H1 (cell line): ENCODE measurements around the gene TEF. TPM values are rescaled to one million over a fixed set of nuclear protein-coding genes. Genes with fewer than 3 reads are reported as not detected.

Source experiments
- CTCF ChIA-PET: fragments of 300-600 bp; sonication (Branson Sonifier 250); formaldehyde crosslinking; loops from one replicate; lab custom pipeline; 2021; ENCODE audit not compliant: partially characterized antibody; lab: Charles Lee
- POLR2A ChIA-PET: fragments of 300-600 bp; sonication (Branson Sonifier 250); formaldehyde crosslinking; loops from one replicate; lab custom pipeline; 2021; ENCODE audit warnings: inconsistent platforms; ENCODE audit not compliant: partially characterized antibody; lab: Charles Lee
- DNase-seq, 2 experiments: peaks; one replicate each; pipeline versions ENCODE4 v3.0.0 to v3.0.0-alpha.2; 2010 to 2022; ENCODE audit warnings: low spot score in 2 of 2, low read depth in 1 of 2, mixed read lengths in 1 of 2
- FAIRE-seq: peaks from 2 replicates; lab custom pipeline; 2011; peaks lifted over from hg19 to GRCh38; lab: Jason Lieb, UNC
- H2AFZ ChIP-seq: 2 replicates; pipeline ENCODE4 v1.8.1; 2012; ENCODE audit warnings: low read length, inconsistent platforms
- H2AK5ac ChIP-seq: 2 replicates; pipeline ENCODE4 v1.6.1; 2013; ENCODE audit warnings: low read depth, low read length
- H2BK120ac ChIP-seq: replicated peaks from 2 replicates; pipeline ENCODE3; 2013; ENCODE audit warnings: low read depth, low read length, inconsistent platforms
- H2BK12ac ChIP-seq: 2 replicates; pipeline ENCODE4 v1.6.1; 2013; ENCODE audit warnings: low read depth, low read length
- H2BK15ac ChIP-seq: 2 replicates; pipeline ENCODE4 v1.6.1; 2013; ENCODE audit warnings: low read length
- H2BK20ac ChIP-seq: 2 replicates; pipeline ENCODE4 v1.6.1; 2013; ENCODE audit warnings: low read length
- H2BK5ac ChIP-seq: 2 replicates; pipeline ENCODE4 v1.6.1; 2013; ENCODE audit warnings: low read depth, low read length
- H3K14ac ChIP-seq: 2 replicates; pipeline ENCODE4 v1.6.1; 2013; ENCODE audit warnings: inconsistent platforms; ENCODE audit not compliant: insufficient read length
- H3K18ac ChIP-seq: 2 replicates; pipeline ENCODE4 v1.6.1; 2013; ENCODE audit warnings: low read length; ENCODE audit errors: extremely low read depth
- H3K23ac ChIP-seq: 2 replicates; pipeline ENCODE4 v1.6.1; 2013; ENCODE audit warnings: inconsistent platforms; ENCODE audit not compliant: insufficient read length
- H3K23me2 ChIP-seq: 2 replicates; pipeline ENCODE4 v1.6.1; 2013; ENCODE audit warnings: low read depth, low read length
- H3K27ac ChIP-seq: 2 replicates; pipeline ENCODE4 v1.6.1; 2011; ENCODE audit warnings: low read depth, low read length, inconsistent platforms
- H3K27me3 ChIP-seq, 4 experiments: replicated peaks in 1 of 4; 1 replicate in 1 of 4; 2 replicates in 3 of 4; pipeline versions ENCODE4 v1.6.1 to v1.8.1; 2011 to 2013; ENCODE audit warnings: low read length in 3 of 4, mild to moderate bottlenecking in 3 of 4, inconsistent platforms in 2 of 4, mixed read lengths in 2 of 4, moderate library complexity in 1 of 4; ENCODE audit not compliant: control insufficient read depth in 3 of 4, insufficient read depth in 3 of 4; ENCODE audit errors: extremely low read depth in 1 of 4
- H3K36me3 ChIP-seq, 4 experiments: 2 replicates each; pipeline versions ENCODE4 v1.6.1 to v1.8.1; 2011 to 2013; ENCODE audit warnings: mild to moderate bottlenecking in 4 of 4, low read length in 3 of 4, moderate library complexity in 2 of 4, control low read depth in 1 of 4, inconsistent platforms in 1 of 4; ENCODE audit not compliant: insufficient read depth in 4 of 4, control insufficient read depth in 2 of 4
- H3K4ac ChIP-seq: replicated peaks from 2 replicates; pipeline ENCODE3; 2013; ENCODE audit warnings: low read length, low read depth, mixed read lengths, inconsistent platforms; ENCODE audit not compliant: insufficient read length
- H3K4me1 ChIP-seq, 4 experiments: replicated peaks in 1 of 4; 1 replicate in 1 of 4; 2 replicates in 3 of 4; pipeline versions ENCODE4 v1.6.1 to v1.8.1; 2011 to 2013; ENCODE audit warnings: low read length in 3 of 4, inconsistent platforms in 2 of 4, mixed read lengths in 1 of 4; ENCODE audit not compliant: insufficient read depth in 4 of 4, control insufficient read depth in 3 of 4
- H3K4me2 ChIP-seq, 2 experiments: 2 replicates each; pipeline versions ENCODE4 v1.6.1 to v1.8.1; 2011 to 2013; ENCODE audit warnings: low read depth in 2 of 2, low read length in 2 of 2, control low read depth in 1 of 2, inconsistent platforms in 1 of 2, mild to moderate bottlenecking in 1 of 2; ENCODE audit not compliant: insufficient read depth in 1 of 2
- H3K4me3 ChIP-seq, 4 experiments: fragments of 200-600, 300-600 bp in 1 of 4; sonication (generic), shearing (Covaris generic), sonication (Bioruptor Twin) in 1 of 4; 2 replicates each; pipeline versions ENCODE4 v1.5.1 to v1.8.1; 2011 to 2016; ENCODE audit warnings: low read length in 4 of 4, low read depth in 3 of 4, control low read depth in 2 of 4, inconsistent platforms in 2 of 4, mild to moderate bottlenecking in 2 of 4, mixed read lengths in 1 of 4, moderate library complexity in 1 of 4; ENCODE audit not compliant: insufficient read depth in 2 of 4; ENCODE audit errors: extremely low read depth in 1 of 4
- H3K56ac ChIP-seq: replicated peaks from 2 replicates; pipeline ENCODE3; 2013; ENCODE audit warnings: low read depth, mild to moderate bottlenecking, mixed read lengths, low read length, inconsistent platforms; ENCODE audit not compliant: insufficient read length
- H3K79me1 ChIP-seq: 2 replicates; pipeline ENCODE4 v1.6.1; 2013; ENCODE audit warnings: low read depth, low read length, control low read depth
- H3K79me2 ChIP-seq, 2 experiments: 2 replicates each; pipeline versions ENCODE4 v1.6.1 to v1.8.1; 2012 to 2013; ENCODE audit warnings: low read length in 2 of 2, mild to moderate bottlenecking in 2 of 2, inconsistent platforms in 1 of 2; ENCODE audit not compliant: insufficient read depth in 2 of 2, control insufficient read depth in 1 of 2
- H3K9ac ChIP-seq, 4 experiments: replicated peaks in 1 of 4; 1 replicate in 1 of 4; 2 replicates in 3 of 4; pipeline versions ENCODE4 v1.6.1 to v1.8.1; 2011 to 2013; ENCODE audit warnings: low read depth in 3 of 4, low read length in 3 of 4, control low read depth in 2 of 4, mild to moderate bottlenecking in 2 of 4, moderate library complexity in 2 of 4, inconsistent platforms in 1 of 4; ENCODE audit errors: extremely low read depth in 1 of 4
- H3K9me3 ChIP-seq, 2 experiments: 2 replicates each; pipeline versions ENCODE4 v1.6.1 to v1.8.1; 2012 to 2013; ENCODE audit warnings: mild to moderate bottlenecking in 2 of 2, moderate library complexity in 2 of 2, control low read depth in 1 of 2, inconsistent platforms in 1 of 2, low read depth in 1 of 2, low read length in 1 of 2, mixed read lengths in 1 of 2; ENCODE audit not compliant: insufficient read depth in 2 of 2
- H4K20me1 ChIP-seq, 2 experiments: replicated peaks in 1 of 2; 2 replicates each; pipeline versions ENCODE3 to v1.8.1; 2011 to 2013; ENCODE audit warnings: inconsistent platforms in 2 of 2, low read length in 2 of 2, mild to moderate bottlenecking in 1 of 2; ENCODE audit not compliant: insufficient read depth in 2 of 2, control insufficient read depth in 1 of 2
- H4K5ac ChIP-seq: 2 replicates; pipeline ENCODE4 v1.6.1; 2013; ENCODE audit warnings: low read length, low read depth, mixed read lengths, inconsistent platforms; ENCODE audit not compliant: insufficient read length
- H4K8ac ChIP-seq: 2 replicates; pipeline ENCODE4 v1.8.0; 2013; ENCODE audit warnings: mild to moderate bottlenecking, moderate library complexity, low read length, inconsistent platforms; ENCODE audit not compliant: insufficient read depth; ENCODE audit errors: extremely low read depth
- H4K91ac ChIP-seq: replicated peaks from 2 replicates; pipeline ENCODE3; 2013; ENCODE audit warnings: low read length, mixed read lengths, inconsistent platforms; ENCODE audit not compliant: insufficient read length
- ATF2 ChIP-seq: IDR thresholded peaks from 2 replicates; pipeline ENCODE4 v1.6.1; 2012; ENCODE audit warnings: low read length, inconsistent platforms
- ATF3 ChIP-seq: IDR thresholded peaks from 2 replicates; pipeline ENCODE4 v1.6.1; 2011; ENCODE audit warnings: low read depth, mild to moderate bottlenecking, low read length; ENCODE audit not compliant: insufficient read depth
- BACH1 ChIP-seq: IDR thresholded peaks from 2 replicates; pipeline ENCODE4 v1.6.1; 2012; ENCODE audit warnings: low read length, improper control_type of control experiment
- BCL11A ChIP-seq, 2 experiments: IDR thresholded peaks; one replicate each; pipeline ENCODE4 v1.6.1; 2011; ENCODE audit warnings: low read depth in 2 of 2, low read length in 2 of 2, mild to moderate bottlenecking in 2 of 2
- CBX8 ChIP-seq: fragments of 300-800, 300-1000 bp; sonication (generic); IDR thresholded peaks from 2 replicates; pipeline ENCODE4 v1.7.1; 2016; ENCODE audit warnings: low read depth, low read length, borderline replicate concordance
- CEBPB ChIP-seq: IDR thresholded peaks from 2 replicates; pipeline ENCODE4 v1.6.1; 2012; ENCODE audit warnings: low read depth, low read length
- EGR1 ChIP-seq: IDR thresholded peaks from 2 replicates; pipeline ENCODE4 v1.6.1; 2011; ENCODE audit warnings: low read depth, low read length, borderline replicate concordance
- JUND ChIP-seq: IDR thresholded peaks from 2 replicates; pipeline ENCODE4 v1.6.1; 2011; ENCODE audit warnings: mild to moderate bottlenecking, improper control_type of control experiment, low read length
- MAX ChIP-seq: IDR thresholded peaks from 2 replicates; pipeline ENCODE4 v1.6.1; 2012; ENCODE audit warnings: inconsistent platforms
- POLR2A ChIP-seq, 2 experiments: IDR thresholded peaks; 1 replicate in 1 of 2; 2 replicates in 1 of 2; pipeline ENCODE4 v1.6.1; 2011; ENCODE audit warnings: low read depth in 2 of 2, low read length in 2 of 2, mild to moderate bottlenecking in 2 of 2; ENCODE audit errors: control extremely low read depth in 1 of 2
- POLR2AphosphoS5 ChIP-seq: IDR thresholded peaks from 2 replicates; pipeline ENCODE4 v1.6.1; 2011; ENCODE audit warnings: low read depth, low read length
- RXRA ChIP-seq: IDR thresholded peaks from 2 replicates; pipeline ENCODE4 v1.6.1; 2011; ENCODE audit warnings: low read depth, mild to moderate bottlenecking, low read length, moderate library complexity; ENCODE audit not compliant: insufficient read depth
- SIRT6 ChIP-seq: IDR thresholded peaks from one replicate; pipeline ENCODE4 v1.7.1; 2012; ENCODE audit warnings: low read length, inconsistent platforms
- WGBS, 2 experiments: shearing (Covaris generic) in 1 of 2; methylation state at CpG; one replicate each; pipeline versions ENCODE4 v1.1.6 to v1.1.7; 2013 to 2015; ENCODE audit warnings: low lambda C conversion rate in 2 of 2, mixed read lengths in 2 of 2, inconsistent platforms in 1 of 2, low coverage in 1 of 2, missing lambda C conversion rate in 1 of 2; ENCODE audit not compliant: insufficient replicate concordance in 2 of 2, insufficient coverage in 1 of 2, insufficient read length in 1 of 2; ENCODE audit errors: extremely low coverage in 1 of 2, missing lambda C conversion rate in 1 of 2; 5-methylcytosine and 5-hydroxymethylcytosine counted together
- polyA plus RNA-seq, 7 experiments: library from polyadenylated mRNA; depleted of rRNA in 3 of 7; stranded (reverse) in 5 of 7; unstranded in 2 of 7; fragments of >200 nt in 5 of 7; fragments of 200-250 nt in 2 of 7; gene quantifications; 1 replicate in 5 of 7; 2 replicates in 1 of 7; 4 replicates in 1 of 7; pipeline versions ENCODE4 v1.2.1 to v1.2.3, GENCODE V29; 2011 to 2013; ENCODE audit warnings: missing spikeins in 2 of 7, mixed read lengths in 2 of 7
- total RNA-seq: library from RNA; stranded (reverse); fragmentation: NEBNext Ultra II Directional; extraction: Animal tissue kit (Norgen Biotek cat#: 25700); gene quantifications from 2 replicates; pipeline ENCODE4 v1.2.1, GENCODE V29; 2021

TEF gene
- total and polyA plus RNA-seq, 2 of the 8 experiments (the other 6 are each of a cell fraction or from before 2014, with no cell fraction given), result 7.4 to 9.0 TPM

GRCh38 chr22:41394012-41394356, 12.2 kb downstream of the TEF start:
- no peak overlapping the region for H3K14ac ChIP-seq
- no peaks in the 10 kb centered on the region for H3K27me3 ChIP-seq
- ChIA-PET CTCF (interaction anchor here (1.4 to 2.4 kb wide), 2 partner anchors 8 to 10 kb away, joined by 3 to 8 read pairs; no protein-coding TSS in a partner anchor), POLR2A (interaction anchor here (0.8 to 1.7 kb wide), 3 partner anchors 9 to 52 kb away, joined by 3 to 7 read pairs (median 4); partner anchors contain the start of genes TEF and TOB2)
- FAIRE-seq (no peak), DNase-seq (no peak)
- no peak overlapping the region for H2AFZ ChIP-seq
- H2BK20ac ChIP-seq, result no peak overlapping the region
- H2BK5ac ChIP-seq, result no peak overlapping the region
- no peak overlapping the region for H3K18ac ChIP-seq
- H4K20me1 ChIP-seq, result peaks cover 0 to 2% of the 10 kb centered on the region in 2 experiments
- H3K4me2 ChIP-seq, result no peak overlapping the region
- no peak overlapping the region for H3K23ac ChIP-seq
- H3K9ac ChIP-seq, result no peak overlapping the region
- H2BK120ac ChIP-seq, result no peak overlapping the region
- TF ChIP-seq ATF2 (no peak), RXRA (no peak), CEBPB (no peak), SIRT6 (no peak), EGR1 (no peak), JUND (no peak), POLR2A (IDR thresholded peaks at IDR 0.05; ENCODE audit: control extremely low read depth in 1 of 2, low read depth in 2 of 2, low read length in 2 of 2) (no peak), MAX (no peak), BCL11A (IDR thresholded peaks at IDR 0.05; ENCODE audit: low read depth in 2 of 2, low read length in 2 of 2) (no peak), BACH1 (no peak), POLR2AphosphoS5 (no peak), ATF3 (no peak), CBX8 (no peak)
- H4K5ac ChIP-seq, result no peak overlapping the region
- H3K27ac ChIP-seq, result no peak overlapping the region
- H3K79me2 ChIP-seq, result no peaks in the 10 kb centered on the region
- no peak overlapping the region for H3K4me3 ChIP-seq
- H4K8ac ChIP-seq, result no peak overlapping the region
- H4K91ac ChIP-seq, result no peak overlapping the region
- H3K36me3 ChIP-seq, result peaks cover 0 to 12% (median 1%) of the 10 kb centered on the region in 4 experiments; a peak in 5 of 8 replicates
- no peaks in the 10 kb centered on the region for H3K23me2 ChIP-seq
- H3K4me1 ChIP-seq, result peaks cover 0 to 3% (median 0%) of the 10 kb centered on the region in 4 experiments; a peak in 1 of 7 replicates
- H2BK15ac ChIP-seq, result no peak overlapping the region
- H3K4ac ChIP-seq, result no peak overlapping the region
- no peak overlapping the region for H3K56ac ChIP-seq
- H3K79me1 ChIP-seq, result no peaks in the 10 kb centered on the region
- H3K9me3 ChIP-seq, result no peaks in the 10 kb centered on the region
- H2AK5ac ChIP-seq, result no peak overlapping the region
- no peak overlapping the region for H2BK12ac ChIP-seq
- 93% methylated on average over 11 of the region's 11 CpGs; no CpG with 5 or more reads in 1 of the 2 experiments for WGBS, 2 experiments
